BE2C (cell line): ENCODE data around the gene LUZP1.
"Not testable (repeated sequence)": the region's sequence is repeated elsewhere in the genome, so short reads cannot be mapped to it uniquely, and the experiment has no call there.

Source experiments
- DNase-seq: peaks from one replicate; pipeline ENCODE4 v3.0.0-alpha.2; 2020
- H3K27me3 ChIP-seq: fragments of 250-450 bp; sonication (Bioruptor Pico); 2 replicates; pipeline ENCODE4 v1.5.1; 2020; ENCODE audit warnings: mild to moderate bottlenecking
- H3K36me3 ChIP-seq: fragments of 250-450 bp; sonication (Bioruptor Pico); 2 replicates; pipeline ENCODE4 v1.5.1; 2020; ENCODE audit warnings: mild to moderate bottlenecking
- H3K4me1 ChIP-seq: fragments of 250-450 bp; sonication (Bioruptor Pico); 2 replicates; pipeline ENCODE4 v1.5.1; 2020
- H3K4me3 ChIP-seq: 2 replicates; pipeline ENCODE4 v1.5.1; 2011; ENCODE audit warnings: low read depth, low read length
- H3K9me3 ChIP-seq: fragments of 250-450 bp; sonication (Bioruptor Pico); 2 replicates; pipeline ENCODE4 v1.5.1; 2020
- TF ChIP-seq, protein P1 (sequence below): IDR thresholded peaks from 2 replicates; pipeline ENCODE4 v1.5.1; 2012; ENCODE audit warnings: mild to moderate bottlenecking, low read depth, low read length

The LUZP1 gene

DNA sequence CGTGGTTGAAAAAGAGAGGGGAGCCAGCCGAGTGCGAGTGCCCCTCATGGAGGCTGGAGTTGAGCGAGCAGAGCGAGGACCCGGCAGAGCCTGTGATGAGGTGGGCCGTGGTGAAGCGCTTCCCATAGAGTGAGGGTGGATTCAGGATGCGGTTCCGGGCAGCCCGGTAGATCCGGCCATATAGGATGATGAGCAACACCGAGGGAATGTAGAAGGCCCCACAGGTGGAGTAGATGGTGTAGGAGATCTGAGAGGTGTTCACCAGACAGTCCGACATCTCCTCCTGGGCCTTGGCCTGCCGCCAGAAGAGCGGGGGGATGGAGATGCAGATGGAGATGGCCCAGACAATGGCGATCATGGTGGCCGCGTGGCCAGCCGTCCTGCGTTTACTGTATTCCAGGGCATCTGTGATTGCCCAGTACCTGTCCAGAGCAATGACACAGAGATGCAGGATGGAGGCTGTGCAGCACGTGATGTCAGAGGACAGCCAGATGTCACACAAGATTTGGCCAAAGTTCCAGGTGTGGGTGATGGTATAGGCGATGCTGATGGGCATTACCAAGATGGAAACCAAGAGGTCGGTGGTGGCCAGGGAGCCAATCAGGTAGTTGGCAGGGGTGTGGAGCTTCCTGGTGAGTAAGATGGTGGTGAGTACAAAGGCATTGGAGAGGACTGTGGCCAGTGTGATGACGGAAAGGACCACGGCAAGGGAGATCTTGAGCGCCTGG lies 24.9 kb upstream of the LUZP1 start:
- H3K4me1 ChIP-seq: no peaks in the 10 kb centered on the region

DNA sequence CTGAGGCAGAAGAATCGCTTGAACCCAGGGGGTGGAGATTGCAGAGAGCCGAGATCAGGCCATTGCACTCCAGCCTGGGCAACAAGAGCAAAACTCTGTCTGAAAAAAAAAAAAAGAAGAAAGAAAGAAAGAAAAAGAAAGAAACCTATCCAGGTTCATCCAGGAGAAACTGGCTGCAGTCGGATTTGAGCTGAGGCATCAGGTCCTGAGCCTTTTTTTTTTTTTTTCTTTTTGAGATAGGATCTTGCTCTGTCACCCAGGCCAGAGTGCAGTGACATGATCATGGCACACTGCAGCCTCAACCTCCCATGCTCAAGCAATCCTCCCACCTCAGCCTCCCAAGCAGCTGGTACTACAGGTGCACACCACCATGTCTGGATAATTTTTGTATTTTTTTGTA lies 22.5 kb upstream of the LUZP1 start:
- no peaks in the 10 kb centered on the region for H3K4me1 ChIP-seq
- TF ChIP-seq, protein P1, sequence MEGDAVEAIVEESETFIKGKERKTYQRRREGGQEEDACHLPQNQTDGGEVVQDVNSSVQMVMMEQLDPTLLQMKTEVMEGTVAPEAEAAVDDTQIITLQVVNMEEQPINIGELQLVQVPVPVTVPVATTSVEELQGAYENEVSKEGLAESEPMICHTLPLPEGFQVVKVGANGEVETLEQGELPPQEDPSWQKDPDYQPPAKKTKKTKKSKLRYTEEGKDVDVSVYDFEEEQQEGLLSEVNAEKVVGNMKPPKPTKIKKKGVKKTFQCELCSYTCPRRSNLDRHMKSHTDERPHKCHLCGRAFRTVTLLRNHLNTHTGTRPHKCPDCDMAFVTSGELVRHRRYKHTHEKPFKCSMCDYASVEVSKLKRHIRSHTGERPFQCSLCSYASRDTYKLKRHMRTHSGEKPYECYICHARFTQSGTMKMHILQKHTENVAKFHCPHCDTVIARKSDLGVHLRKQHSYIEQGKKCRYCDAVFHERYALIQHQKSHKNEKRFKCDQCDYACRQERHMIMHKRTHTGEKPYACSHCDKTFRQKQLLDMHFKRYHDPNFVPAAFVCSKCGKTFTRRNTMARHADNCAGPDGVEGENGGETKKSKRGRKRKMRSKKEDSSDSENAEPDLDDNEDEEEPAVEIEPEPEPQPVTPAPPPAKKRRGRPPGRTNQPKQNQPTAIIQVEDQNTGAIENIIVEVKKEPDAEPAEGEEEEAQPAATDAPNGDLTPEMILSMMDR: no peak
- no peaks in the 10 kb centered on the region for H3K27me3 ChIP-seq
- no peaks in the 10 kb centered on the region for H3K36me3 ChIP-seq
- H3K9me3 ChIP-seq: no peaks in the 10 kb centered on the region
- no peak for DNase-seq
- H3K4me3 ChIP-seq: no peak overlapping the region

More for the DNA sequence above, 24.9 kb upstream of the LUZP1 start:
- Histone ChIP-seq H3K36me3 (no peaks in the 10 kb centered on the region), H3K4me3 (no peak overlapping the region), H3K9me3 (no peaks in the 10 kb centered on the region), H3K27me3 (no peaks in the 10 kb centered on the region)
- TF ChIP-seq, protein P1: no peak
- DNase-seq: no peak

DNA sequence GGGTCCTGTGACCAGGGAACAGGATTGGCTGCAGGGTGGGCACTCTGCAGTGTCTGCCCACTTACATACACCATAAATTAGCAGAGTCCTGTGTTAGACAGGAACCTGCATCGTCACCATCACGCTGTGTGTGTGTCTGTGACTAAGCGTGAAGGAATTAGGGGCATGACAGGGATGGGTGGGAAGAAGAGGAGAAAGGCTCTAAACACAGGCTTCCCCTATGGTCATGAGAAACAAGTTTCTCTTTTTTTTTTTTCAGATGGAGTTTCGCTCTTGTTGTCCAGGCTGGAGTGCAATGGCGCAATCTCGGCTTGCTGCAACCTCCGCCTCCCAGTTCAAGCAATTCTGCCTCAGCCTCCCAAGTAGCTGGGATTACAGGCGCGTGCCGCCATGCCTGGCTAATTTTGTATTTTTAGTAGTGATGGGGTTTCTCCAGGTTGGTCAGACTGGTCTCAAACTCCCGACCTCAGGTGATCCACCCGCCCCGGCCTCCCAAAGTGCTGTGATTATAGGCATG lies 20.3 kb upstream of the LUZP1 start:
- H3K4me3 ChIP-seq, DNase-seq, H3K4me1 ChIP-seq, H3K36me3 ChIP-seq, H3K9me3 ChIP-seq, H3K27me3 ChIP-seq: not testable (repeated sequence)

DNA sequence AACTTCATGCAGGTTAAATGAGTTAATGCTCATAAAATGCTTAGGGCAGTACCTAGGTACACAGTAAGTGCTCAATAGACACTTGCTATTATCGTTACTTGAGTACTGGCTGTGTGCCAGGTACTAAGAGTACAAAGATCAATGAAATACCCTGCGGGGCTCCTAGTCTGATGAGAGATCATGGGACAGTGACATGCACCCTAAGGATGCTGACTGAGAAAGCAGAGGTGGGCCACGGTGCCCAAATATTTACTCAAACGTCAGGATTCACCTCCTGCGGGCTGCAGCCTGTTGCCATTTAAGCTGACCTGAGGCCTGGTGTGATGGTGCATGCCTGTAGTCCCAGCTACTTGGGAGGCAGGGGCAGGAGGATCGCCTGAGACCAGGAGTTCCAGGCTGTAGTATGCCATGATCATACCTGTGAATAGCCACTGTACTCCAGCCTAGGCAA lies 19.8 kb upstream of the LUZP1 start:
- Histone ChIP-seq H3K4me1 (no peaks in the 10 kb centered on the region), H3K27me3 (no peaks in the 10 kb centered on the region), H3K36me3 (no peaks in the 10 kb centered on the region), H3K9me3 (no peaks in the 10 kb centered on the region), H3K4me3 (no peak overlapping the region)
- TF ChIP-seq, protein P1: no peak
- no peak for DNase-seq

DNA sequence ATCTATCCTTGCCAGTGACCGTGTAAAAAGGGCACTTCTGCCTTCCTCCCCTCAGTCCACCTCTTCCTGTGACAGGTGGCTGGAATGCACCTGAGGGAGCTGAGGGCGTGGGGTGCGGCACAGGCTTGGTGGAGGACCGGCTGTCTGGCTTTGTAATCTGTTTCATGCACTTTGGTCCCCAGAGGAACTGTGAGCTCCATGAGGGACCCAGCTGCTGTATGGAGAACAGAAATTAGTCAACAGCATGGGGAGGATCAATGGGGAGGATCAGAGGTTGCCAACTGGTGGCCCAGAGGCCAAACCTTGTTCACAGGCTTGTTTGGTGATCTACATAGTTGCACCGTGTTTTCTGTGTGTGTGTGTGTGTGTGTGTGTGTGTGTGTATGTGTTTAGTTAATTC lies 19.0 kb upstream of the LUZP1 start:
- TF ChIP-seq, protein P1: no peak
- H3K4me3 ChIP-seq: no peak overlapping the region
- no peak for DNase-seq
- no peaks in the 10 kb centered on the region for H3K9me3 ChIP-seq
- no peaks in the 10 kb centered on the region for H3K36me3 ChIP-seq
- no peaks in the 10 kb centered on the region for H3K27me3 ChIP-seq
- no peaks in the 10 kb centered on the region for H3K4me1 ChIP-seq

GRCh38 chr1:23185381-23185780 lies 16.7 kb upstream of the LUZP1 start:
- Histone ChIP-seq H3K9me3 (no peaks in the 10 kb centered on the region), H3K36me3 (no peaks in the 10 kb centered on the region), H3K4me1 (no peaks in the 10 kb centered on the region), H3K4me3 (no peak overlapping the region), H3K27me3 (no peaks in the 10 kb centered on the region)
- DNase-seq: no peak
- TF ChIP-seq, protein P1: no peak
